HG02870 (cell line): Measurements from ENCODE around the gene EPB41L3.

ENCODE experiments used
- ATAC-seq: cut with Tn5 transposase; IDR thresholded peaks from one replicate; pipeline ENCODE4 v1.9.1; 2021; ENCODE audit warnings: mild to moderate bottlenecking, moderate library complexity; ENCODE audit not compliant: unreplicated experiment

The EPB41L3 gene

GRCh38 chr18:5456577-5457461, 87.0 kb downstream of the EPB41L3 start:
- ATAC-seq = no peak

GRCh38 chr18:5455674-5456073, 88.1 kb downstream of the EPB41L3 start:
- ATAC-seq = no peak

GRCh38 chr18:5452943-5453443, 90.8 kb downstream of the EPB41L3 start:
- ATAC-seq = no peak

GRCh38 chr18:5451871-5452270, 91.9 kb downstream of the EPB41L3 start:
- no peak for ATAC-seq

GRCh38 chr18:5451150-5451549, 92.6 kb downstream of the EPB41L3 start:
- no peak for ATAC-seq

- ATAC-seq = no peak
Measured at GRCh38 chr18:5449858-5450509, 93.8 kb downstream of the EPB41L3 start.

- ATAC-seq = no peak
Measured at GRCh38 chr18:5447442-5447841, 96.4 kb downstream of the EPB41L3 start.

GRCh38 chr18:5444847-5445246, 99.0 kb downstream of the EPB41L3 start:
- no peak for ATAC-seq

- ATAC-seq = no peak
Measured at GRCh38 chr18:5444269-5444668, 99.5 kb downstream of the EPB41L3 start.

- no peak for ATAC-seq
Measured at GRCh38 chr18:5439986-5440696, 103.7 kb downstream of the EPB41L3 start.

- no peak for ATAC-seq
Measured at GRCh38 chr18:5434425-5434824, 109.4 kb downstream of the EPB41L3 start.

GRCh38 chr18:5431836-5432575, 111.8 kb downstream of the EPB41L3 start:
- ATAC-seq = no peak

- ATAC-seq = no peak
Measured at GRCh38 chr18:5430131-5430530, 113.7 kb downstream of the EPB41L3 start.

- ATAC-seq = no peak
Measured at GRCh38 chr18:5429681-5430080, 114.1 kb downstream of the EPB41L3 start.

GRCh38 chr18:5425721-5426120, 118.1 kb downstream of the EPB41L3 start:
- no peak for ATAC-seq

- no peak for ATAC-seq
Measured at GRCh38 chr18:5424903-5425664, 118.7 kb downstream of the EPB41L3 start.

- ATAC-seq = no peak
Measured at GRCh38 chr18:5422626-5423025, 121.2 kb downstream of the EPB41L3 start.

- no peak for ATAC-seq
Measured at GRCh38 chr18:5421981-5422380, 121.8 kb downstream of the EPB41L3 start.

GRCh38 chr18:5420906-5421305, 122.9 kb downstream of the EPB41L3 start:
- ATAC-seq = no peak

GRCh38 chr18:5419601-5420000, 124.2 kb downstream of the EPB41L3 start:
- no peak for ATAC-seq
